ENCODE measurements around the gene SERPINA3.

GRCh38 chr14:94575730-94576585 lies 36.2 kb upstream of the SERPINA3 start:
- TF ChIP-seq CTCF (IDR thresholded peaks at IDR 0.05) (no peak), POLR2A (IDR thresholded peaks at IDR 0.05) (no peak)
